ENCODE results near the gene PANX1.
"Not testable (repeated sequence)": the region's sequence is repeated elsewhere in the genome, so short reads cannot be mapped to it uniquely, and the experiment has no call there.

Gene PANX1

DNA sequence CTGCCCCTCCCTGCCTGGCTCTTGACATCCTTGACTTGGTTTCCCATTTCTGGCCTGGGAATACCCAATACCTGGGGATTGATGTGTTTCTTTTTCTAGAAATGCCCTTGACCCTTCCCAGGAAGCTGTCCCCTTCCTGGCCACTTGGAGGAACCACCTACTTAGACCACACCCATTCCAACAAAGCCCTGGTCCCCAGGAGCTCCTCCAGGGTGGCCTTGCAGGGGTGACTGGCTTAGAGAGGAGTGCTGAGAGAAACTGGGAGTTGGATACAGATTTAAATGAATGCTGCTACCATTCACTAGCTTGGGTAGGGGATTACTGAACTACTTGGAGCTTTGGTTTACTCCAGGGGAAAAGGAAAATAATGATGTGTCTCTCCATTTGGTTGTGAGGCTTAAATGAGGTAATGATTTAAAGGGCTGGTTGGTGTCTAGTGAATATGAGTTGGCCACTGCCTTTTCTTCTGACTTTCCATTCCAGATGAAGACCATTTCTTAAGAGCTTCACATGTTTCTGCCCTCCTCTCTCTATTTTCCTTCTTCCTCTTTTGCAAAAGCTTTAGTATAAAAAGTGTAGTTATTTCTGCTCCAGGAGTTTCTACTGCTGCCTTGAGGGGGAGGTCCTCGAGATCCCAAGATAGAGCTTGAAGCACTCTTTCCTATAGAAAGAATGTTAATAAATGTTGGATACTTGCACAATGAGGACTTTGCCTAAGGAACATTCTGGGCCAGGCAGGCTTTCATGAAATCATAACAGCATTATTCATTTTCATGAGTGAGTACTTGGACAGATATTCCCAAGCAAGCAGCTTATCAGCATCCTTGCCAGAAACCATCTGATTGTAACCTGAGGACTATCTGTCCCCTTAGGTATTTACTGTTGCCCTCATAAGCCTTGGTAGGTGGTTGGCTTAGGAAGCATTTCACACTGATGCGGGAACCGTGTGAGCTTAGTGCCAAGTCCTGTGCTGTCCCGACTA is 22.4 kb downstream of the PANX1 start:
- no peak for DNase-seq

GRCh38 chr11:94151903-94152677 is 23.4 kb downstream of the PANX1 start:
- DNase-seq = no peak

- no peak for DNase-seq
Measured at GRCh38 chr11:94152678-94153065, 24.0 kb downstream of the PANX1 start.

DNA sequence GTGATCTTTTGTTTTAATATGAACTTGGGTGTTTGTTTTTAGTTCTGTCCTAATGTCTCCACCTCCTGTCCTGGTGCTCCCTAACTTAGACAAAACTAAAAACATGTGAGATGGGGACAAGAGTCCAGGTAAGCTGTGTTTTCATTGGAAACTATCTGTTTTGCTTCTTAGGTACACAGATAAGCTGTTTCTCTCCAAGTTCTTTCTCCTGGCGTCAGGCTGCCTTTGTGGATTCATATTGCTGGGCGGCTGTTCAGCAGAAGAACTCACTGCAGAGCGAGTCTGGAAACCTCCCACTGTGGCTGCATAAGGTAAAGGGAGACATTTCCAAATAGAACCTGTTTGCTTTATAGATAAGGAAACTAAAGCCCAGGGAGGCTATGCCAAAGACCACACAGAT is 24.7 kb downstream of the PANX1 start:
- DNase-seq = no peak

- no peak for DNase-seq
Measured at GRCh38 chr11:94154095-94154856, 25.6 kb downstream of the PANX1 start.

GRCh38 chr11:94157339-94157738 is 28.7 kb downstream of the PANX1 start:
- DNase-seq = not testable (repeated sequence)

DNA sequence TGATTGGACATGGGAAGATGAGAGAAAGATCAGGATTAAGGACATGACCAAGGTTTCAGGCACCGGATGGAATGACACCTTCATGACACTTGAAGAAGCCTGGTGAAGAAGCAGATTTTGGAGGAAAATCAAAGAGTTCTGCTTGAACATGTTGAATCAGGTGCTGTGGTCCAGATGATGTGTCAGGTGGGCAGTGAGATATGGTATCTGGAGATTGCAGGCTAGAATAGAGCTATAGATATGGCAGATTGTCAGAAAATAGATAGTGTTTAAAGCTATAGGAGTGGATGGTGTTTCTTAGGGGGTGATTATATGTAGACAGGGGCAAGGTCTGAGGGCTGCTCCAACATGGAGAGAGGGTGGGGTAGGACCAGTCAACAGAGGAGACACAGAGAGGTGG is 40.2 kb downstream of the PANX1 start:
- DNase-seq = no peak

DNA sequence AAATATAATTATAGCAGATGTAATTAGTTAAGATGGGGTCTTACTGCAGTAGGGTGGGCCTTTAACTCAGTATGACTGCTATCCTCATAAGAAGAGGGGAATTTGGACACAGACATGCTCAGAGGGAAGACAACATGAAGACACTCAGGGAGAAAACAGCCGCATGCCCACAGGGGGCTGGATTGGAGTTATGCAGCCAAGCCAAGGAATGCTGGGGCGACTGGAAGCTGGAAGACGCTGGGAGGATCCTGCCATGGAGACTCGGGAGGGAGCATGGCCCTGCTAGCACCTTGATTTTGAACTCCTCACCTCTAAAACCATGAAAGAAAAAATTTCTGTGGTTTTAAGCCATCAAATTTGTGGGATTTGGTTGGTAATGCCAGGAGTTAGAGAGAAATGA is 40.9 kb downstream of the PANX1 start:
- DNase-seq = no peak

DNA sequence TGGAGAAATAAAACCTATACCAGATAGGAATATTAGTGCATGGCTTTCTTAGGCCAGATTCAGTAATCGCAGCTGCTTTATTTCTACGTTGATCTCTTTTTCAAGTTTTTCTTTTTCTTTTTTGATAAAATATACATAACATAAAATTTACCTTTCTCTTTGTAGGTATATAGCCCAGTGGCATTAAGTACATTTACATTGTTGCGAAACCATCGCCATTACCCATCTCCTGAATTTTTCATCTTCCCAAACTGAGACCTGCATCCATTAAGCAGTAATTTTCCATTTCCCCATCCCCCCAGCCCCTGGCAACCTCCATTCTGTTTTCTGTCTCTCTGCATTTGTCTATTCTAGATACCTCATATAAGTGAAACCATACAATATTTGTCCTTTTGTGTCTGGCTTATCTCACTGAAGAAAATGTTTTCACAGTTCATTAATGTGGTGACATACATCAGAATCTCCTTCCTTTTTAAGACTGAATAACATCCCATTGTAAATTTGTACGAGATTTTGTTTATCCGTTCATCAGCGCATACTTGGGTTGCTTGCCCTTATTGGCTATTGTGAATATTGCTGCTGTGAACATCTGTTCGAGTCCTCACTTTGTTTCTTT is 41.4 kb downstream of the PANX1 start:
- no peak for DNase-seq

DNA sequence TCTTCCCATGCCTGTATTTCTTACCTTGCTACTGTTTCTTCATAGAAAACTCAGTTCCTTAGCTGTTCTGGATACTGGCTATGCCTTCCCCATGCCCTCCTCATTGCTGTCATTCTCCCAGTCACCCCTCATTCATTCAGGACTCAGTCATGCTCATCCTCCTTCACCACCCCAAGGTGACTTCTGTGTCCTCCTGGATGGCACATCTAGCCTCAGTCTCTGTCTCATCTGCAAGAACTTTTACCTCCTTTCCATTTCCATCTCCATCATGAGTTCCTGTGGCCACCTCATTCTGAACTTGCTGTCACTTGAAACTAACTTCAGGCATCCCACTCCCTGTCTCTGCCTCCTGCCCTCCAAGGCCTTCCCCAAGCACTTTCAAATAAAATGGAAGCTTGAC is 42.3 kb downstream of the PANX1 start:
- DNase-seq = no peak

DNA sequence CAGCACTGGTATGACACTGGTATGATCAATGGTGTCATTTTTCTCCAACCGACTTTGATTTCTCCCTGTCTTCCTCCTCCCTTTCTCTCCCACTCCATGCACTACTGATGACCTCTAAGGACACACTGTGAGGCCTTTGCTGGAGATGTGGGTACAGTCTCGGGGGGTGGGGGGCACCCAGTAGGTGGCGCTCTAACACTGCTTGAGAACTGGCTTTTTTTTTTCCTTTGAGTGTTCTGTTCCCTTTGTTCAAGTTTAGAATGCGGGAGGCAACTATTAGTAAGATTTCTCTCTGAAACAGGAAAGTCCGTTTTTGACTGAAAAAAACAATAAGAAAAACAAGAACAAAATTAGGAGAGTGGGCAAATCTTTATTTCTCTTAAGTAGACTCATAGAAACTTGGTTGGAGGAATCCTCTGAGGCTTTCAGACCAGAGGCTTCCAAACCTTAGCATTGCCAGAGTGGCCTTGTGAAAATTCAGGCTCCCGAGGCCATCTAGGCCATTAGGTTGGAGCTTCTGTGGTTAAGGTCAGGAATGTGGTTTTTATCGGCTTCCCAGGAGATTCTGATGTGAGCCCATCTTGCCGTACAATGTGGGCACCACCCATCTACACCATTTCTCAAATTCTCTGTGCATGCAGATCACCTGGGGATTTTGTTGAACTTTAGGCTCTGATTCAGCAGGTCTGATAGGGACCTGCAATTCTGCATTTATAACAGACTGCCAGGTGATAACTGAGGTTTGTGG is 43.2 kb downstream of the PANX1 start:
- DNase-seq = no peak

- no peak for DNase-seq
Measured at GRCh38 chr11:94175535-94175934, 46.9 kb downstream of the PANX1 start.

DNA sequence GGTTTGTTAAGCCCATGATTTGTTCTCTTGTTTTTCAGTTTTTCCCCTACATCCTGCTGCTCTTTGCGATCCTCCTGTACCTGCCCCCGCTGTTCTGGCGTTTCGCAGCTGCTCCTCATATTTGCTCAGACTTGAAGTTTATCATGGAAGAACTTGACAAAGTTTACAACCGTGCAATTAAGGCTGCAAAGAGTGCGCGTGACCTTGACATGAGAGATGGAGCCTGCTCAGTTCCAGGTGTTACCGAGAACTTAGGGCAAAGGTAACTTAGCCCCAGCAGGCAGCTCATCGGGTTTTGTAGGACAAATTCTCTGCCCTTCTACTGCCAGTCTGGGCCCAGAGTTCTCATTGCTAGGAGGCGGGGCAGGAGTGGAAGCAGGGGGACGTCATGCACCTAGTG is 49.7 kb downstream of the PANX1 start:
- no peak for DNase-seq

- no peak for DNase-seq
Measured at GRCh38 chr11:94179696-94180095, 51.1 kb downstream of the PANX1 start.

DNA sequence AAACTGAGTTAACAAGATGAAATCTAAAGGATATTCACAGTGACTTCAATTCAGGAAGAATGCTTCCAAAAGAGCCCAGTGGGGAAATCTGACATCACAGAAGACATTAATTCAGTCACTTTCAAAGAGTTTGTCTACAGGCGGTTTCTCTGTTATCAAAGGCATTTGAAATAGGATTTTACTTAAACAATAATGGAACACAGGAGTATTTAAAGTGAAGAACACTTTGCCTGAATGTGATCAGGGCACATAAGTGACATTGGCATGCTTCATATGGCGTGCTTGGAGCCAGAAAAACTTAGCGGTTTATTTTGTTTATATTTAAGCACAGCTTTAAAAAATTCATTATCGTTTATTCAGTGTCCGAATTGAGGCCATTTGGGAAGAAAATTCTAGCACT is 52.9 kb downstream of the PANX1 start:
- no peak for DNase-seq

GRCh38 chr11:94181943-94182342 is 53.3 kb downstream of the PANX1 start:
- no peak for DNase-seq

- DNase-seq = no peak
Measured at GRCh38 chr11:94183251-94183885, 54.7 kb downstream of the PANX1 start.

DNA sequence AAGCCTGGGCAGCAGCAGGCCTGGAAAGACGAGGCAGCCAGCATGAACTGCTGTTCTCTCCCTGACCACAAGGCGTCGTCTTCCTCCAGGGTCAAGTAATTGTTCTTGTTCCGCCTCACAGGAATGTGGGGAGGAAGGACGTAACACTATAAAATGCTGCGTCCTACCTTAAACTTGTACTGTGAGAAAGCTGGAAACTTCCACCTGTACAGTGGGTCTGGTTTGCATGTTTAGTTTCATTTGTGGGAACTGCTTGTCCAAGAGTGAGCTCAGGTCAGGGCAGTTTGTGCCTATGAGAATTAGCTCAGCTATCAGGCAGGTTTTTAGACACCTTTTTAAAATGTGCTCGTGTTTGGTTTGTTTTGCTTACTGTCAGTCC is 55.2 kb downstream of the PANX1 start:
- no peak for DNase-seq

GRCh38 chr11:94184362-94184761 is 55.7 kb downstream of the PANX1 start:
- DNase-seq = no peak

- DNase-seq = no peak
Measured at GRCh38 chr11:94184846-94185245, 56.2 kb downstream of the PANX1 start.

DNA sequence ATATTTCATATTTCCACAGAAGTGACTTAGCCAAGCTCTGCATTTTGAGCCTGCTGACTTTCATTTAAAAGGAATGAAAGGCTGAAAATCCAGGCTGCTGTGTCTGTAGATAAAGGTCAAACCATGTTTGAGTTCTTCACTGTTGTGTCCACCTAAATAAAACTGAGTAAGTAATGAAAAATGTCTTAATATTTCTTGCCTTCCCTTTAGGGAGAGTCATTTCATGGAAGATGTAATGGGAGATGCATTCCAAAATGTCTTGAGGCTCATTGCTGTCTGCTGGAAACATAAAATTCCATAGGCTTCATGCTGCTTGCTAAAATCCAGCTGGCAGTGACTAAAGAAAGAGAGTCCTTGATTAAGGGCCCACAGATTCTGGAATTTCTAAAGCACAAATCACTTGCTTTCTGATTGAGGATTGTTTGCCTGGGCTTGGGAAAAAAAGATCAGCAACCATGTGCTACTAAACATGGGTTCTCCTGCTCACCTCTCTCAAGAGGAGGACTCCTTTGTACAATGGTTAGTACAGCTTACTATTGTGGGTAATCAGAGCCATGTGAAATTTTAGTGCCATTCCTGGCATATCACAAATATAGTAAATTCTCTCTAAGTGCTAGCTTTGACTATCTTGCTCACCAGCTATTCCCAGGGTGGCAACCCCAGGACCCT is 56.9 kb downstream of the PANX1 start:
- DNase-seq = no peak

All from KG1 (cell line).